HG03025 (cell line): ENCODE results near the gene RIBC2.
"Not testable (repeated sequence)": the region's sequence is repeated elsewhere in the genome, so short reads cannot be mapped to it uniquely, and the experiment has no call there.

Source experiments
- ATAC-seq: cut with Tn5 transposase; IDR thresholded peaks from one replicate; pipeline ENCODE4 v1.9.1; 2021; ENCODE audit warnings: mild to moderate bottlenecking, moderate library complexity; ENCODE audit not compliant: unreplicated experiment, low FRiP score

The RIBC2 gene

DNA sequence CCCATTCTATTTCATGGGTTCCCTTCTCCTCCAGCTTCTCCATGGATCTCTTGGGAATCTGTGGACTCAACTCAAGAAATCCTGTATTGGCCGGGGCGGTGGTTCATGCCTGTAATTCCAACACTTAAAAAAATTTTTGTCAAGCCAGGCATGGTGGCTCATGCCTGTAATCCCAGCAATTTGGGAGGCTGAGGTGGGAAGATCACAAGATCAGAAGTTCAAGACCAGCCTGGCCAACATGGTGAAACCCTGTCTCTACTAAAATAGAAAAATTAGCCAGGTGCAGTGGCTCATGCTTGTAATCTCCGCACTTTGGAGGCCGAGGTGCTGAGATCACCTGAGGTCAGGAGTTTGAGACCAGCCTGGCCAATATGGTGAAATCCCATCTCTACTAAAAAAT, 34.1 kb downstream of the RIBC2 start:
- ATAC-seq = not testable (repeated sequence)

GRCh38 chr22:45448431-45448830, 34.9 kb downstream of the RIBC2 start:
- no peak for ATAC-seq

DNA sequence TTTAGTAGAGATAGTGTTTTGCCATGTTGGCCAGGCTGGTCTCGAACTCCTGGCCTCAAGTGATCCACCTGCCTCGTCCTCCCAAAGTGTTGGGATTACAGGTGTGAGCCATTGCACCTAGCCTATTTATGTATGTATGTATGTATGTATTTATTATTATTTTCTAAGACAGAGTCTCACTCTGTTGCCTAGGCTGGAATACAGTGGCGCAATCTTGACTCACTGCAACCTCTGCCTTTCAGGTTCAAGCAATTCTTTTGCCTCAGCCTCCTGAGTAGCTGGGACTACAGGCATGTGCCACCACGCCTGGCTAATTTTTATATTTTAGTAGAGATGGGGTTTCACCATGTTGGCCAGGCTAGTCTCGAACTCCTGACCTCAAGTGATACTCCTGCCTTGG, 35.9 kb downstream of the RIBC2 start:
- ATAC-seq = not testable (repeated sequence)

DNA sequence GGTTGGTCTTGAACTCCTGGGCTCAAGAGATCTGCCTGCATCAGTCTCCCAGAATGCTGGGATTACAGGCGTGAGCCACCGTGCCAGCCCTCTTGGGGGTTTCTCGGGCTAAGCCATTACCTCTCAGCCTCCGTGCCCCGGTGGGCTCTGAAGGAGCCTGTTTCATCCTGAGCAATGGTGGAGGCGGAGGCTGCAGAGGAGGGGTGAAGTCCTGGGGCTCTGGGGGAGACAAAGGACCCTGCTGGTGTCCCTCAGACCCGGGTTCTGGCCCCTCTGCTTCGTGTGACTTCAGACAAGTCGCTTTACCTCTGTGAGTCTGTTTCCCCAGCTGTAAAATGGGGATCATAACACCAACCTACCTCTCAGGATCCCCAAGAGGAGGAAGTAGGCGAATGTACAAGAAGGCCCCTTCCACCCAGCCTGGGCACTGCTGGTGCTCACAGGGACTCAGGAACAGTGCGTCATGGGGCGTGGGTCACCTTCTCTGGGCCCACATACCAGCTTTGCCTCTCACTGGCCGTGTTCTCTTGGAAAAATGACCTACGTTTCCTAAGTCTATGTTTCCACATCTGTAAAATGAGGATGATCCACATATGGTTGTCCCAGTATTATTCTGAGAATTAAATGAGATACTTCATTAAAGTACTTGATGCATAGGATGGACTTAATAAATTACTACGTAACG, 36.8 kb downstream of the RIBC2 start:
- no peak for ATAC-seq

GRCh38 chr22:45450921-45451651, 37.6 kb downstream of the RIBC2 start:
- ATAC-seq = no peak

DNA sequence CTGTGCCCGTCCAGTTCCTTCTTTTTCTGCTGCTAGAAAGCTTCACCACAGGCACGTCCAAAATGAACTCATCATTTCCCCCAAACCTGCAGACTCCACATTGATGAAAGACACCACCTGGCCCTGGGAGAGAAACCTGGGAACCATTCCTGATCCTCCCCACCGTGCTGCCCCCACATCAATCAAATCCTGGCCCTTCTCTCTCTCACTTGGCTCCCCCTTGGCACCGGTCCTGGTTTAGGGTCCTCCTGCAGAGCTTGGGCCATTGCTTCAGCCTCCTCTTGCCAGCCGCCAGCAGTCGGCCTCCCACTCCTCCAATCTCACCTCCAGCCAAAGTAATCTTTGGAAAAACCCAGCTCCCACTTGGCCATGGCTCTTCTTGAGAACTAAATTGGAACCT, 38.5 kb downstream of the RIBC2 start:
- ATAC-seq = no peak

DNA sequence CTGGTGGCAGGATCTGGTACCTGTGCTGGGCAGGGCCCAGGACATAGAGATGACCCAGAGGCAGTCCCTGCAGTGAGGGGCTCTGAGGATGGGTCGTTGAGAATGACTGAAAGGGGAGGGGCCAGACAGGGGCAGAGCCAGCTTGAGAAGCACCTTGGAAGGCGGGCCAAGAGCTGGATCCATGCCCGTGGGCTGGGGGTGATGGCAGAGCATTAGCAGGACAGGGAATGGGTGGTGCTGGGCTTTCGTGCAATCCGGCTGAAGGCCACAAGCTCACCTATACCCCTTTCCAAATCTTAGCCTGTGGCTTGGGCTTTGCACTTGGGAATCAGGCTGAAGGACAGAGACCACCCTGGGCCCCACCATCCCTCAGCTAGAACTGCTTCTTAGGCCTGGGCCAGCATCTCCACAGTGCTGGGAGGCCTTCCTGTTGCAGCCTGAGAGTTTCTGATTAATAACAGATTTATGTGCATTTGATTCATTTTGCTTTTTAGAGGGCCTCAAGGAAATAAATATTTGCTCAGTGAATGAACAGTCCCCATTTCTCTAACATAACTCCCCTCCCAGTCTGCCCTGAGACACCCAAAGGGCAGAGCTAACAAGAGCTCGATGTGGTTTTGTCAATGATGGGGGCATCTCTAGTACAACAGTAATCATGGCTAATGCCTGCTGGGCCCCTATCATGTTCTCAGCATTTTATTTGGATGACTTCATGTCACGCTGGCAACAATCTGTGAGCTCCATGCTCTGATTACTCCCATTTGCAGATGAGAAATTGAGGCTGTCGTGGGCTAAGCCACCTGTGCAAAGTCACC, 39.3 kb downstream of the RIBC2 start:
- ATAC-seq = no peak

- no peak for ATAC-seq
These were observed 40.3 kb downstream of the RIBC2 start for GRCh38 chr22:45453764-45454163.

DNA sequence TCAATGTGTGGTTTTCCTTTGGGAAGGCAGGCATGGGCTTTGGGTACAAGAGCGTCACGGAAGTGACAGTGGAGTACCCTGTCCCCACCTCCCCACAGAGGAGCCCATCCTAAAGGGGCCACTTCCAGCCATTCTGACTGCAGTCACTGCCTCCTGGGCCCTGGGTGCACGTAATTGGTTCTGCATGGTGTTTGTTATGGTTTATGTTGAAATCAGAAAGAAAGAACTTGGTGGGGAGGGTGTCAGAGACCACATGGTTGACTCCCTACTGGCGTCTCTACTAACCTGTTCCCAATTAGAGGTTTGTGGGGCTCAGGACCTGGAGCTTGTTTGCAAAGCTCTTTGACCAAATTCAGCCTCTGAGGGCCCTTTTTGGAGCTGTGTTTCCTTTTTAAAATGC, 40.8 kb downstream of the RIBC2 start:
- ATAC-seq = no peak

GRCh38 chr22:45455212-45455611, 41.7 kb downstream of the RIBC2 start:
- ATAC-seq = no peak

DNA sequence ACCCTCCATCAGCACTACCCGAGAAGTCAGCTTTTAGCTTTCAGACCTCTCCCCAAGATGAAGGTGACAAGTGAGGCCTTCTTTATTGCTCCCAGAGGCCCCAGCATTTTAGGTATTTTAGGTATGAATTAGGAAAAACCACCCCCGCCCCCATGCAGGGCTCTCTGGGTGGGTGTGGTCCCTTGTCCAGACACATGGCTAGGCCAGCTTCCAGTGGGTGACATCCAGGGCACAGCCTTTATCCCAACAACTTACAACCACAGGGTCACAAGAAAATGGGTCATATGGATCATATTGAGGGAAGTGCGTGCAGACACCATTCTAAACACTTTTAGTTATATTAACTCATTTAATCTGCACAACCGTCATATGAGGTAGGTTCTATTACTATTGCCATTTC, 42.1 kb downstream of the RIBC2 start:
- ATAC-seq = no peak

GRCh38 chr22:45456811-45457210, 43.3 kb downstream of the RIBC2 start:
- no peak for ATAC-seq

- ATAC-seq = no peak
These were observed 45.0 kb downstream of the RIBC2 start for GRCh38 chr22:45458532-45458931.

DNA sequence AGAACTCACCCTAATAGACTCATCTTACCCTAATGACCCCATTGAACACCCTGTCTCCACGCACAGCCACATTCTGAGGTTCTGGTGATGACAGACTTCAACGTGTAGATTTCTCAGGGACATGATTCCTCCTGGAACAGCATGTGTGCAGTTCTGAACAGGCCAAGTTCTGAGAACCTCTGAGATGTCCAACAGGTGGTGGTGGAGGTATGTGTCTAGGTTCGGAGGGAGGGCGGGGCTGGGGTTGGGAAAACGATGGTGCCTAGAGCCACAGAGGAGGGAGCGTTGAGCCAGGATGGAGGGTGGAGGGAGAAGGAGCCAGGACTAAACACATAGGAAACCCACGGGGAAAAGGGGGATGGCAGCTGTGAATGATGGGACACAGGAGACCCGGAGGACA, 45.7 kb downstream of the RIBC2 start:
- no peak for ATAC-seq

GRCh38 chr22:45460288-45461109, 47.0 kb downstream of the RIBC2 start:
- ATAC-seq = no peak

DNA sequence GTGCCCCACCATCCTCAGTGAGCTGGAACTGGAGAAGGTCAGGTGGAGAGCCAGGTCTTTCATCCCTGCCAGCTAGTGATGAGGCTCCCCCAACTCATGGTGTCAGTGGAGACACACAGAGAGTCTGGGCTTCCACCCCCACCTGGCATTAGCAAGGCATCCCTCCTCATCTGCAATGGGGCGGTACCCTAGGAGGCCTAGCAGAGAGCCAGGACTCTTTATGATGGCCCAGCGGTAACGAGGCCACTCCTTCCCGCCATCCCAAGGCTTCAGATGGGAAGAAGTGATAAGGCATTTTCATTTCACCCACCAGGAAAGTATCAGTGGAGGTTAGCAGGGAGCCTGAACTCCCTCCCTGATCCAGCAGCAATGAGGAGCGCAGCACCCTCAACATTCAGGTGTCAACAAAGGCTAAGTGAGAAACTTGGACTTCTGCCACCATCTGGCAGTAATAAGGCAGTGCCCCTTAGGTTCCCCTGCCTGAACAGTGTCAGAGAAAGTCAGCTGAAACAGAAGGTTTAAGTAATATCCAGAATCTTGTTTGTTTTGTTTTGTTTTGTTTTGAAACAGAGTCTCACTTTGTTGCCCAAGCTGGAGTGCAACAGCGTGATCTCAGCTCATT, 48.7 kb downstream of the RIBC2 start:
- ATAC-seq = no peak

- not testable (repeated sequence) for ATAC-seq
These were observed 50.2 kb downstream of the RIBC2 start for GRCh38 chr22:45463691-45464090.

GRCh38 chr22:45465633-45466032, 52.1 kb downstream of the RIBC2 start:
- ATAC-seq = no peak

GRCh38 chr22:45468872-45469271, 55.4 kb downstream of the RIBC2 start:
- ATAC-seq = no peak
